CMK (cell line): ENCODE results near the gene AGFG1.
A peak's percentile ranks its signal among the peaks of the same experiment; 100 is the strongest.

ENCODE experiments used
- DNase-seq: peaks from one replicate; pipeline ENCODE4 v3.0.0-alpha.2; 2010; ENCODE audit warnings: low read depth

AGFG1 gene

GRCh38 chr2:227608561-227609338 lies 136.8 kb downstream of the AGFG1 start:
- DNase-seq, result peak; percentile 8

- DNase-seq, result no peak
These were observed 138.2 kb downstream of the AGFG1 start for GRCh38 chr2:227610123-227610522.
